H9 (cell line): ENCODE results near the gene CEP41. TPM values are rescaled to one million over a fixed set of nuclear protein-coding genes. Genes with fewer than 3 reads are reported as not detected.

Experiments
- DNase-seq: peaks from one replicate; pipeline ENCODE4 v3.0.0-alpha.2; 2017
- H2AFZ ChIP-seq: one replicate; pipeline ENCODE4 v1.6.1; 2013; ENCODE audit warnings: mild to moderate bottlenecking, low read length, control low read depth, moderate library complexity
- H2AK5ac ChIP-seq: 2 replicates; pipeline ENCODE4 v1.6.1; 2013; ENCODE audit warnings: low read length, control low read depth, mixed read lengths; ENCODE audit not compliant: insufficient read length
- H2BK120ac ChIP-seq: one replicate; pipeline ENCODE4 v1.6.1; 2013; ENCODE audit warnings: low read depth, mild to moderate bottlenecking, low read length, control low read depth, inconsistent platforms; ENCODE audit not compliant: poor library complexity, severe bottlenecking
- H2BK12ac ChIP-seq: 2 replicates; pipeline ENCODE4 v1.6.1; 2013; ENCODE audit warnings: low read length, control low read depth, mixed read lengths, low read depth; ENCODE audit not compliant: insufficient read length
- H2BK15ac ChIP-seq: 2 replicates; pipeline ENCODE4 v1.6.1; 2013; ENCODE audit warnings: low read depth, low read length, control low read depth
- H2BK20ac ChIP-seq: one replicate; pipeline ENCODE4 v1.6.1; 2013; ENCODE audit warnings: low read depth, mild to moderate bottlenecking, low read length, control low read depth, inconsistent platforms; ENCODE audit not compliant: poor library complexity, severe bottlenecking
- H2BK5ac ChIP-seq: 2 replicates; pipeline ENCODE4 v1.6.1; 2013; ENCODE audit warnings: low read length, control low read depth, mixed read lengths; ENCODE audit not compliant: insufficient read length
- H3K14ac ChIP-seq: 2 replicates; pipeline ENCODE4 v1.6.1; 2013; ENCODE audit warnings: low read length, control low read depth; ENCODE audit not compliant: insufficient read depth
- H3K18ac ChIP-seq: 2 replicates; pipeline ENCODE4 v1.6.1; 2013; ENCODE audit warnings: low read depth, mild to moderate bottlenecking, mixed read lengths, low read length, control low read depth; ENCODE audit not compliant: insufficient read length
- H3K23ac ChIP-seq: 2 replicates; pipeline ENCODE4 v1.6.1; 2013; ENCODE audit warnings: low read length, control low read depth, mixed read lengths, low read depth; ENCODE audit not compliant: insufficient read length
- H3K23me2 ChIP-seq: 2 replicates; pipeline ENCODE4 v1.6.1; 2013; ENCODE audit warnings: low read depth, mild to moderate bottlenecking, mixed read lengths, low read length, control low read depth; ENCODE audit not compliant: insufficient read length, poor library complexity, severe bottlenecking
- H3K27ac ChIP-seq: 2 replicates; pipeline ENCODE4 v1.5.1; 2013; ENCODE audit warnings: low read length, control low read depth, mixed read lengths, low read depth; ENCODE audit not compliant: insufficient read length
- H3K27me3 ChIP-seq: 2 replicates; pipeline ENCODE4 v1.6.1; 2013; ENCODE audit warnings: low read length, control low read depth, inconsistent platforms; ENCODE audit not compliant: insufficient read depth
- H3K4ac ChIP-seq: 2 replicates; pipeline ENCODE4 v1.6.1; 2013; ENCODE audit warnings: low read depth, mild to moderate bottlenecking, control low read depth, inconsistent platforms, low read length, moderate library complexity
- H3K4me1 ChIP-seq: 2 replicates; pipeline ENCODE4 v1.6.1; 2013; ENCODE audit warnings: low read length, control low read depth, inconsistent platforms; ENCODE audit not compliant: insufficient read depth
- H3K4me2 ChIP-seq: 2 replicates; pipeline ENCODE4 v1.6.1; 2013; ENCODE audit warnings: low read length, control low read depth, mixed read lengths; ENCODE audit not compliant: insufficient read length, insufficient read depth
- H3K56ac ChIP-seq: 2 replicates; pipeline ENCODE4 v1.6.1; 2013; ENCODE audit warnings: low read depth, mild to moderate bottlenecking, mixed read lengths, low read length, control low read depth; ENCODE audit not compliant: insufficient read length
- H3K79me1 ChIP-seq: 2 replicates; pipeline ENCODE4 v1.6.1; 2013; ENCODE audit warnings: low read depth, mild to moderate bottlenecking, moderate library complexity, low read length, control low read depth, inconsistent platforms; ENCODE audit not compliant: insufficient read depth, poor library complexity, severe bottlenecking
- H3K79me2 ChIP-seq: 2 replicates; pipeline ENCODE4 v1.6.1; 2013; ENCODE audit warnings: low read length, control low read depth, inconsistent platforms; ENCODE audit not compliant: insufficient read depth
- H3K9ac ChIP-seq: 2 replicates; pipeline ENCODE4 v1.6.1; 2013; ENCODE audit warnings: low read length, control low read depth, mixed read lengths; ENCODE audit not compliant: insufficient read length; ENCODE audit errors: extremely low read depth
- H3K9me3 ChIP-seq: one replicate; pipeline ENCODE4 v1.6.1; 2013; ENCODE audit warnings: low read depth, low read length, inconsistent platforms; ENCODE audit not compliant: control insufficient read depth
- H3T11ph ChIP-seq: one replicate; pipeline ENCODE4 v1.6.1; 2013; ENCODE audit warnings: mild to moderate bottlenecking, low read length, control low read depth, inconsistent platforms
- H4K20me1 ChIP-seq: one replicate; pipeline ENCODE4 v1.6.1; 2013; ENCODE audit not compliant: control insufficient read depth, insufficient read length, insufficient read depth
- H4K5ac ChIP-seq: 2 replicates; pipeline ENCODE4 v1.6.1; 2013; ENCODE audit warnings: low read depth, mild to moderate bottlenecking, mixed read lengths, low read length, control low read depth; ENCODE audit not compliant: insufficient read length
- H4K8ac ChIP-seq: replicated peaks from 2 replicates; pipeline ENCODE4 v1.6.1; 2013; ENCODE audit warnings: low read length, control low read depth, mixed read lengths, low read depth; ENCODE audit not compliant: insufficient read length
- H4K91ac ChIP-seq: 2 replicates; pipeline ENCODE4 v1.6.1; 2013; ENCODE audit warnings: low read depth, mild to moderate bottlenecking, moderate library complexity, mixed read lengths, low read length, control low read depth; ENCODE audit not compliant: insufficient read length
- H3K27ac Mint-ChIP-seq, 3 experiments: 2 replicates in 2 of 3; 3 replicates in 1 of 3; pipeline ENCODE4 v1.8.0; 2020 to 2021; ENCODE audit warnings: mixed read lengths in 3 of 3, mild to moderate bottlenecking in 1 of 3, moderate library complexity in 1 of 3
- H3K27me3 Mint-ChIP-seq: 2 replicates; pipeline ENCODE4 v1.8.0; 2021; ENCODE audit warnings: low read depth, mild to moderate bottlenecking, moderate library complexity, mixed read lengths
- H3K36me3 Mint-ChIP-seq, 3 experiments: 2 replicates in 2 of 3; 3 replicates in 1 of 3; pipeline ENCODE4 v1.8.0; 2020 to 2021; ENCODE audit warnings: low read depth in 3 of 3, mixed read lengths in 3 of 3; ENCODE audit not compliant: insufficient read depth in 1 of 3
- H3K4me1 Mint-ChIP-seq, 2 experiments: 2 replicates each; pipeline ENCODE4 v1.8.0; 2020; ENCODE audit warnings: mixed read lengths in 2 of 2
- H3K4me3 Mint-ChIP-seq, 2 experiments: 2 replicates in 1 of 2; 3 replicates in 1 of 2; pipeline ENCODE4 v1.8.0; 2020 to 2021; ENCODE audit warnings: mild to moderate bottlenecking in 2 of 2, mixed read lengths in 2 of 2, moderate library complexity in 1 of 2
- H3K9me3 Mint-ChIP-seq, 2 experiments: 2 replicates in 1 of 2; 3 replicates in 1 of 2; pipeline ENCODE4 v1.8.0; 2020; ENCODE audit warnings: mild to moderate bottlenecking in 2 of 2, mixed read lengths in 2 of 2, moderate library complexity in 1 of 2
- WGBS: extraction: QIAGEN DNeasy Blood & Tissue Kit; methylation state at CpG from one replicate; pipeline ENCODE4 v1.1.7; 2013; ENCODE audit warnings: missing lambda C conversion rate, low lambda C conversion rate, mixed read lengths; ENCODE audit not compliant: insufficient read length; ENCODE audit errors: extremely low coverage; 5-methylcytosine and 5-hydroxymethylcytosine counted together
- total RNA-seq: library from RNA; stranded (reverse); gene quantifications from 2 replicates; pipeline ENCODE4 v1.2.1, GENCODE V29; 2021
- TF ChIP-seq, protein P1 (sequence below): fragments of 200-600 bp; sonication (generic); conservative IDR thresholded peaks from 3 replicates; pipeline ENCODE4 v1.8.0; 2021; ENCODE audit warnings: antibody characterized with exemption, mild to moderate bottlenecking

The CEP41 gene
- total RNA-seq, 1 experiment from 2014 or later, result 9.7 TPM

DNA sequence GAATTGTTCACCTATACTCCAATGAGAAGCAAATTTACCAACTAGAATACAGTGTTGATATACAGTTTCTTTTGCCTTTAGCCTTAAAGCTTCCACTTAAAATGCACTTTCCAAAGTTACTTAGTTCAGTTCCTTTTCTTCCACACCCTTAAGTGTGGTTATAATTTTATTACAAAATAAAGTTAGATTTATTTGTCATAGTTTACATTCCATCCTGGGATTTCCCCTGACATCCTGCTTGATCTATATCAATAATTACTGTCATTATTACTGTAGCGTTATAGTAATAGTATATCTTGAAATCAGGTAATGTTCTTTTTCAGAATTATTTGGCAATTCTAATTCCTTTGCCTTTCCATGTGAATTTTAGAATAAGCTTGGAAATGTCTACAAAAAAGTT lies 27.8 kb upstream of the CEP41 start:
- Mint-ChIP-seq H3K36me3 (no peaks in the 10 kb centered on the region), H3K27ac (no peak overlapping the region), H3K9me3 (no peaks in the 10 kb centered on the region), H3K4me3 (no peak overlapping the region), H3K27me3 (peaks cover 4% of the 10 kb centered on the region; the same call in 1 of the 2 replicates), H3K4me1 (peaks cover 0 to under 1% of the 10 kb centered on the region in 2 experiments; a peak in 2 of 4 replicates)
- Histone ChIP-seq H2BK12ac (no peak overlapping the region), H4K5ac (no peak overlapping the region), H2BK5ac (no peak overlapping the region), H2BK15ac (no peak overlapping the region), H2BK120ac (no peak overlapping the region), H3K4ac (no peak overlapping the region), H3T11ph (no peak overlapping the region), H2AFZ (no peak overlapping the region), H3K56ac (no peak overlapping the region), H3K23me2 (no peaks in the 10 kb centered on the region), H3K14ac (no peak overlapping the region), H3K27ac (no peak overlapping the region), H3K23ac (no peak overlapping the region), H3K79me1 (no peaks in the 10 kb centered on the region), H3K9me3 (no peaks in the 10 kb centered on the region), H3K79me2 (no peaks in the 10 kb centered on the region), H4K8ac (no peak overlapping the region), H2BK20ac (no peak overlapping the region), H3K9ac (no peak overlapping the region), H4K20me1 (no peaks in the 10 kb centered on the region), H4K91ac (no peak overlapping the region), H3K27me3 (no peaks in the 10 kb centered on the region), H2AK5ac (no peak overlapping the region), H3K4me1 (no peaks in the 10 kb centered on the region), H3K4me2 (no peak overlapping the region), H3K18ac (no peak overlapping the region)
- TF ChIP-seq, protein P1, sequence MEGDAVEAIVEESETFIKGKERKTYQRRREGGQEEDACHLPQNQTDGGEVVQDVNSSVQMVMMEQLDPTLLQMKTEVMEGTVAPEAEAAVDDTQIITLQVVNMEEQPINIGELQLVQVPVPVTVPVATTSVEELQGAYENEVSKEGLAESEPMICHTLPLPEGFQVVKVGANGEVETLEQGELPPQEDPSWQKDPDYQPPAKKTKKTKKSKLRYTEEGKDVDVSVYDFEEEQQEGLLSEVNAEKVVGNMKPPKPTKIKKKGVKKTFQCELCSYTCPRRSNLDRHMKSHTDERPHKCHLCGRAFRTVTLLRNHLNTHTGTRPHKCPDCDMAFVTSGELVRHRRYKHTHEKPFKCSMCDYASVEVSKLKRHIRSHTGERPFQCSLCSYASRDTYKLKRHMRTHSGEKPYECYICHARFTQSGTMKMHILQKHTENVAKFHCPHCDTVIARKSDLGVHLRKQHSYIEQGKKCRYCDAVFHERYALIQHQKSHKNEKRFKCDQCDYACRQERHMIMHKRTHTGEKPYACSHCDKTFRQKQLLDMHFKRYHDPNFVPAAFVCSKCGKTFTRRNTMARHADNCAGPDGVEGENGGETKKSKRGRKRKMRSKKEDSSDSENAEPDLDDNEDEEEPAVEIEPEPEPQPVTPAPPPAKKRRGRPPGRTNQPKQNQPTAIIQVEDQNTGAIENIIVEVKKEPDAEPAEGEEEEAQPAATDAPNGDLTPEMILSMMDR, result no peak
- no peak for DNase-seq
- WGBS, result no CpG with 5 or more reads among the region's 1 CpG
